ENCODE data around the gene ITPRID1. TPM values are rescaled to one million over a fixed set of nuclear protein-coding genes. Genes with fewer than 3 reads are reported as not detected.

The ITPRID1 gene
- total RNA-seq, 1 experiment from 2014 or later: not detected

- TF ChIP-seq CTCF (IDR thresholded peaks at IDR 0.05; ENCODE audit: unreplicated experiment): no peak
- no peaks in the 10 kb centered on the region for H3K4me1 Mint-ChIP-seq (ENCODE audit: insufficient read depth, unreplicated experiment)
- intact Hi-C loops (cut with micrococcal nuclease): no loop called here
- CTCF ChIA-PET: interaction anchor here (0.6 to 1.0 kb wide), 2 partner anchors 18 to 669 kb away, joined by 5 read pairs; no protein-coding TSS in a partner anchor
- POLR2A ChIA-PET: no interaction called here
- no peaks in the 10 kb centered on the region for H3K9me3 Mint-ChIP-seq (ENCODE audit: unreplicated experiment)
- peaks cover 14% of the 10 kb centered on the region for H3K27me3 Mint-ChIP-seq (ENCODE audit: insufficient read depth, unreplicated experiment)
- H3K4me3 Mint-ChIP-seq (ENCODE audit: unreplicated experiment): no peak overlapping the region
- no TSS peak for BruUV-seq (replicated peaks)
- DNase-seq (ENCODE audit: unreplicated experiment): no peak
- no peaks in the 10 kb centered on the region for H3K36me3 Mint-ChIP-seq (ENCODE audit: insufficient read depth, unreplicated experiment)
- no peak overlapping the region for H3K27ac Mint-ChIP-seq (ENCODE audit: low read depth, unreplicated experiment)
Measured at GRCh38 chr7:31652063-31652326, 138.1 kb downstream of the ITPRID1 start.

GRCh38 chr7:31663072-31663471, 149.2 kb downstream of the ITPRID1 start:
- no TSS peak for BruUV-seq (replicated peaks)
- H3K27me3 Mint-ChIP-seq (ENCODE audit: insufficient read depth, unreplicated experiment): peaks cover 36% of the 10 kb centered on the region
- intact Hi-C loops (cut with micrococcal nuclease): no loop called here
- no peak for TF ChIP-seq CTCF (IDR thresholded peaks at IDR 0.05; ENCODE audit: unreplicated experiment)
- ChIA-PET CTCF (no interaction called here), POLR2A (no interaction called here)
- no peak overlapping the region for H3K4me3 Mint-ChIP-seq (ENCODE audit: unreplicated experiment)
- DNase-seq (ENCODE audit: unreplicated experiment): peak; percentile 1
- no peak overlapping the region for H3K27ac Mint-ChIP-seq (ENCODE audit: low read depth, unreplicated experiment)
- no peaks in the 10 kb centered on the region for H3K9me3 Mint-ChIP-seq (ENCODE audit: unreplicated experiment)
- no peaks in the 10 kb centered on the region for H3K36me3 Mint-ChIP-seq (ENCODE audit: insufficient read depth, unreplicated experiment)
- no peaks in the 10 kb centered on the region for H3K4me1 Mint-ChIP-seq (ENCODE audit: insufficient read depth, unreplicated experiment)

- Mint-ChIP-seq H3K4me3 (ENCODE audit: unreplicated experiment) (no peak overlapping the region), H3K36me3 (ENCODE audit: insufficient read depth, unreplicated experiment) (no peaks in the 10 kb centered on the region), H3K9me3 (ENCODE audit: unreplicated experiment) (no peaks in the 10 kb centered on the region), H3K27ac (ENCODE audit: low read depth, unreplicated experiment) (no peak overlapping the region), H3K4me1 (ENCODE audit: insufficient read depth, unreplicated experiment) (no peaks in the 10 kb centered on the region), H3K27me3 (ENCODE audit: insufficient read depth, unreplicated experiment) (peaks cover 38% of the 10 kb centered on the region)
- POLR2A ChIA-PET: no interaction called here
- no peak for TF ChIP-seq CTCF (IDR thresholded peaks at IDR 0.05; ENCODE audit: unreplicated experiment)
- BruUV-seq (replicated peaks): no TSS peak
- intact Hi-C loops (cut with micrococcal nuclease): no loop called here
- CTCF ChIA-PET: interaction anchor here (0.7 kb wide), 2 partner anchors 8 to 291 kb away, joined by 3 to 6 read pairs; no protein-coding TSS in a partner anchor
- DNase-seq (ENCODE audit: unreplicated experiment): no peak
Measured at GRCh38 chr7:31664890-31665289, 151.0 kb downstream of the ITPRID1 start.

GRCh38 chr7:31665546-31665945, 151.7 kb downstream of the ITPRID1 start:
- no TSS peak for BruUV-seq (replicated peaks)
- H3K36me3 Mint-ChIP-seq (ENCODE audit: insufficient read depth, unreplicated experiment): no peaks in the 10 kb centered on the region
- H3K27me3 Mint-ChIP-seq (ENCODE audit: insufficient read depth, unreplicated experiment): peaks cover 44% of the 10 kb centered on the region
- no peaks in the 10 kb centered on the region for H3K9me3 Mint-ChIP-seq (ENCODE audit: unreplicated experiment)
- H3K4me3 Mint-ChIP-seq (ENCODE audit: unreplicated experiment): no peak overlapping the region
- POLR2A ChIA-PET: no interaction called here
- no peaks in the 10 kb centered on the region for H3K4me1 Mint-ChIP-seq (ENCODE audit: insufficient read depth, unreplicated experiment)
- TF ChIP-seq CTCF (IDR thresholded peaks at IDR 0.05; ENCODE audit: unreplicated experiment): no peak
- intact Hi-C loops (cut with micrococcal nuclease): no loop called here
- no peak for DNase-seq (ENCODE audit: unreplicated experiment)
- CTCF ChIA-PET: interaction anchor here (0.6 to 0.9 kb wide), 3 partner anchors 9 to 436 kb away, joined by 3 to 6 read pairs (median 3); no protein-coding TSS in a partner anchor
- no peak overlapping the region for H3K27ac Mint-ChIP-seq (ENCODE audit: low read depth, unreplicated experiment)
